NCI-H82 treated with DMSO at 0.1 percent for 48 hours (cell line): ENCODE data around the gene UBR4.

Experiments used
- DNase-seq: peaks from one replicate; lab custom pipeline; 2025; ENCODE audit not compliant: unreplicated experiment; lab: John Stamatoyannopoulos, UW

Gene UBR4

GRCh38 chr1:19037659-19038058 lies 172.4 kb downstream of the UBR4 start:
- no peak for DNase-seq

GRCh38 chr1:19036813-19037605 lies 173.1 kb downstream of the UBR4 start:
- DNase-seq = no peak

GRCh38 chr1:19036041-19036812 lies 173.8 kb downstream of the UBR4 start:
- no peak for DNase-seq

- DNase-seq = no peak
Observed at GRCh38 chr1:19035377-19036040, 174.6 kb downstream of the UBR4 start.

GRCh38 chr1:19034721-19035120 lies 175.3 kb downstream of the UBR4 start:
- no peak for DNase-seq

- DNase-seq = no peak
Observed at GRCh38 chr1:19033926-19034680, 176.0 kb downstream of the UBR4 start.

- no peak for DNase-seq
Observed at GRCh38 chr1:19033515-19033839, 176.6 kb downstream of the UBR4 start.

GRCh38 chr1:19032701-19033514 lies 177.2 kb downstream of the UBR4 start:
- no peak for DNase-seq

GRCh38 chr1:19032413-19032695 lies 177.7 kb downstream of the UBR4 start:
- DNase-seq = no peak

GRCh38 chr1:19029191-19030085 lies 180.6 kb downstream of the UBR4 start:
- no peak for DNase-seq

- no peak for DNase-seq
Observed at GRCh38 chr1:19028546-19029129, 181.4 kb downstream of the UBR4 start.

GRCh38 chr1:19028110-19028509 lies 182.0 kb downstream of the UBR4 start:
- no peak for DNase-seq
